ENCODE measurements around the gene ADARB2.
A peak's percentile ranks its signal among the peaks of the same experiment; 100 is the strongest.

ADARB2 gene

GRCh38 chr10:1715821-1716220 is 21.5 kb downstream of the ADARB2 start (continued):
- TF ChIP-seq ZNF2 (tag by site-specific recombination; IDR thresholded peaks at IDR 0.05) (peak; percentile 83; the same call in 1 of the 2 replicates), KLF17 (tag by site-specific recombination; IDR thresholded peaks at IDR 0.05) (peak; percentile 66; the same call in 1 of the 2 replicates), ZNF510 (tag by site-specific recombination; IDR thresholded peaks at IDR 0.05; ENCODE audit: insufficient replicate concordance) (no peak), ZNF645 (tag by site-specific recombination; IDR thresholded peaks at IDR 0.05) (no peak), REST (tag by site-specific recombination; IDR thresholded peaks at IDR 0.05) (no peak), TRIM28 (IDR thresholded peaks at IDR 0.05; ENCODE audit: borderline replicate concordance, low read length) (peak; percentile 82; the same call in 1 of the 2 replicates), ZNF18 (tag by site-specific recombination; IDR thresholded peaks at IDR 0.05) (peak; percentile 84)

- ChIA-PET POLR2A (no interaction called here), CTCF (no interaction called here)
- H3K4me1 ChIP-seq (ENCODE audit: control insufficient read depth, insufficient read depth, low read length): no peaks in the 10 kb centered on the region
- no peaks in the 10 kb centered on the region for H3K36me3 ChIP-seq (ENCODE audit: control insufficient read depth in 2 of 2, insufficient read depth in 1 of 2, low read length in 2 of 2)
- no peak overlapping the region for H3K27ac ChIP-seq (ENCODE audit: extremely low read depth, low read depth, low read length)
- H3K9me3 ChIP-seq (ENCODE audit: control insufficient read depth, insufficient read depth, low read depth, low read length): no peaks in the 10 kb centered on the region
- H3K4me3 ChIP-seq (ENCODE audit: low read depth, low read length): no peak overlapping the region
- TF ChIP-seq ZNF704 (tag by site-specific recombination; IDR thresholded peaks at IDR 0.05) (no peak), MZF1 (tag by site-specific recombination; IDR thresholded peaks at IDR 0.05; ENCODE audit: borderline replicate concordance) (no peak)
Measured at GRCh38 chr10:1712944-1713671, 24.2 kb downstream of the ADARB2 start.

GRCh38 chr10:1712314-1712713 is 25.0 kb downstream of the ADARB2 start:
- no peak overlapping the region for H3K27ac ChIP-seq (ENCODE audit: extremely low read depth, low read depth, low read length)
- no peaks in the 10 kb centered on the region for H3K36me3 ChIP-seq (ENCODE audit: control insufficient read depth in 2 of 2, insufficient read depth in 1 of 2, low read length in 2 of 2)
- H3K4me3 ChIP-seq (ENCODE audit: low read depth, low read length): no peak overlapping the region
- H3K4me1 ChIP-seq (ENCODE audit: control insufficient read depth, insufficient read depth, low read length): no peaks in the 10 kb centered on the region
- ChIA-PET POLR2A (no interaction called here), CTCF (interaction anchor here (0.5 to 1.3 kb wide), 3 partner anchors 276 to 386 kb away, joined by 3 read pairs; no protein-coding TSS in a partner anchor)
- H3K9me3 ChIP-seq (ENCODE audit: control insufficient read depth, insufficient read depth, low read depth, low read length): no peaks in the 10 kb centered on the region
- TF ChIP-seq ZNF768 (tag by site-specific recombination; IDR thresholded peaks at IDR 0.05): no peak
- no peak for TF ChIP-seq ZNF169 (tag by site-specific recombination; IDR thresholded peaks at IDR 0.05)
- no peak for TF ChIP-seq ZNF514 (tag by site-specific recombination; IDR thresholded peaks at IDR 0.05)
- no peak for TF ChIP-seq ZNF777 (tag by site-specific recombination; IDR thresholded peaks at IDR 0.05; ENCODE audit: borderline replicate concordance)
- no peak for TF ChIP-seq ZNF560 (tag by site-specific recombination; IDR thresholded peaks at IDR 0.05; ENCODE audit: borderline replicate concordance)
- no peak for TF ChIP-seq ZBTB8A (tag by site-specific recombination; IDR thresholded peaks at IDR 0.05)
